ENCODE measurements around the gene TEX2.
"Not testable (repeated sequence)": the region's sequence is repeated elsewhere in the genome, so short reads cannot be mapped to it uniquely, and the experiment has no call there.

TEX2 gene

GRCh38 chr17:64198331-64199090, 64.5 kb downstream of the TEX2 start:
- no peaks in the 10 kb centered on the region for H3K27me3 Mint-ChIP-seq (ENCODE audit: low read depth)
- H3K4me3 Mint-ChIP-seq, result no peak overlapping the region
- no peaks in the 10 kb centered on the region for H3K9me3 Mint-ChIP-seq
- peaks cover 5% of the 10 kb centered on the region for H3K36me3 Mint-ChIP-seq (ENCODE audit: low read depth)
- H3K4me1 Mint-ChIP-seq (ENCODE audit: low read depth), result peaks cover 14% of the 10 kb centered on the region
- H3K27ac Mint-ChIP-seq, result no peak overlapping the region

GRCh38 chr17:64196601-64197000, 66.5 kb downstream of the TEX2 start:
- Mint-ChIP-seq H3K9me3 (no peaks in the 10 kb centered on the region), H3K36me3 (ENCODE audit: low read depth) (peaks cover 7% of the 10 kb centered on the region), H3K27ac (no peak overlapping the region), H3K4me1 (ENCODE audit: low read depth) (peaks cover 12% of the 10 kb centered on the region), H3K27me3 (ENCODE audit: low read depth) (no peaks in the 10 kb centered on the region), H3K4me3 (no peak overlapping the region)

DNA sequence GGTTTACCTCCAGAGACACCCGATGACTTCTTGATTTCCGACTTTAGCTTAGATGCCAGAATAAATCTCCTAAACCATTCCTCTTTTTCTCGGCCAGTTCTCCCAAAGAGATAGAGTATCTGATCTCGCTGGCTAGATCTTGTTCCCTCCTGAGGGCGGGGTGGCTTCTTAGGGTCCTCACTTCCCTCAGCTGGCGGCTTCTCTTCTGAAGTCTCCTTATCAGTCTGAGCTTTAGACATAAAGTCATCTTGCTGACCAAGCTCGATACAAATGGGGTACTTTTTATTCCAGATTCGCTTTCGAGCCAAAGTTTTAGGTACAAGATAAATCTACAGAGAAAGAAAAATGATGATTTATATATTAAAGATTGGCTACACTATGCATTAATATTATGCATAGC, 69.5 kb downstream of the TEX2 start:
- H3K27ac Mint-ChIP-seq, result no peak overlapping the region
- H3K4me1 Mint-ChIP-seq (ENCODE audit: low read depth), result peaks cover 5% of the 10 kb centered on the region
- H3K4me3 Mint-ChIP-seq, result no peak overlapping the region
- H3K36me3 Mint-ChIP-seq (ENCODE audit: low read depth), result peaks cover 7% of the 10 kb centered on the region
- no peaks in the 10 kb centered on the region for H3K9me3 Mint-ChIP-seq
- H3K27me3 Mint-ChIP-seq (ENCODE audit: low read depth), result no peaks in the 10 kb centered on the region

DNA sequence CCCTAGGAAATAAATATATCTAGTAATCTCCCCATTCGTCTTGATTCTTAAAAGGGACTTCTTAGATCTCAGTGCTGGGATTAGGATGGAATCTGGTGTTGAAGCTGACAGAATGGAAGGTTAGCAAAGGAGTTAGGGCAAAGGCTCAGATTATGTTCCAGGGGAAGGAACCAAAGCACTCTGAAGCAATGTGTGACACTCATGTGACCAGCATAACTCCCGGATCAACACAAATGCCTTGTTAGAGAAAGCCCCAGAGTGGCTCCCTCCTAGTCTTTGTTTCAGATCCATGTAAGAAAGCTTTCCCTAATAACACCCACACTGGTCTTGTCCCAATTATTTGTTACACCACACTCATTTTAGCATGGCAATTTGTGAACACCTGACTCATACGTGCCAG, 70.5 kb downstream of the TEX2 start:
- Mint-ChIP-seq H3K4me1 (ENCODE audit: low read depth) (peaks cover 5% of the 10 kb centered on the region), H3K4me3 (no peak overlapping the region), H3K27ac (no peak overlapping the region), H3K27me3 (ENCODE audit: low read depth) (no peaks in the 10 kb centered on the region), H3K36me3 (ENCODE audit: low read depth) (peaks cover 6% of the 10 kb centered on the region), H3K9me3 (no peaks in the 10 kb centered on the region)

GRCh38 chr17:64190472-64190871, 72.6 kb downstream of the TEX2 start:
- H3K9me3 Mint-ChIP-seq, result no peaks in the 10 kb centered on the region
- peaks cover 6% of the 10 kb centered on the region for H3K36me3 Mint-ChIP-seq (ENCODE audit: low read depth)
- no peaks in the 10 kb centered on the region for H3K27me3 Mint-ChIP-seq (ENCODE audit: low read depth)
- H3K4me1 Mint-ChIP-seq (ENCODE audit: low read depth), result no peaks in the 10 kb centered on the region
- no peak overlapping the region for H3K27ac Mint-ChIP-seq
- no peak overlapping the region for H3K4me3 Mint-ChIP-seq

DNA sequence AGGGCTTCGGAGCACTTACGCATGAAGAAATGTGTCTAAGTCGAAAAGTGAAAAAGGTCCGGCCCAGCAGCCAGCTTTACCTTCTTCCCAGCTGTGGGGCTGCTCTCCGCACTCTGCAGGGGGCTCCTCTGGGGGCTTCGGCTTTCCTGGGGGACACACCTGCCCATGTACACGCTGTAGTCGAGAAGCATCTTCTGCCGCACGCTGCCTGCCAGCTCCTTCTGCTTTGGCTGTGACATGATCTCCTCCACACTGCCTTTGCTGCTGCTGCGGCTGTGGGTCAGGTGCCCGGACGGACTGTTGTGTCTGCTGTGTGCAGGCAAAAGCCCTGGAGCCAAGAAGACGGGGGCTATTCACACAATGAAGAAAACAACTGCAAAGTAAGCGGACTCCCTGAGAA, 75.0 kb downstream of the TEX2 start:
- H3K27ac Mint-ChIP-seq, result no peak overlapping the region
- H3K9me3 Mint-ChIP-seq, result no peaks in the 10 kb centered on the region

DNA sequence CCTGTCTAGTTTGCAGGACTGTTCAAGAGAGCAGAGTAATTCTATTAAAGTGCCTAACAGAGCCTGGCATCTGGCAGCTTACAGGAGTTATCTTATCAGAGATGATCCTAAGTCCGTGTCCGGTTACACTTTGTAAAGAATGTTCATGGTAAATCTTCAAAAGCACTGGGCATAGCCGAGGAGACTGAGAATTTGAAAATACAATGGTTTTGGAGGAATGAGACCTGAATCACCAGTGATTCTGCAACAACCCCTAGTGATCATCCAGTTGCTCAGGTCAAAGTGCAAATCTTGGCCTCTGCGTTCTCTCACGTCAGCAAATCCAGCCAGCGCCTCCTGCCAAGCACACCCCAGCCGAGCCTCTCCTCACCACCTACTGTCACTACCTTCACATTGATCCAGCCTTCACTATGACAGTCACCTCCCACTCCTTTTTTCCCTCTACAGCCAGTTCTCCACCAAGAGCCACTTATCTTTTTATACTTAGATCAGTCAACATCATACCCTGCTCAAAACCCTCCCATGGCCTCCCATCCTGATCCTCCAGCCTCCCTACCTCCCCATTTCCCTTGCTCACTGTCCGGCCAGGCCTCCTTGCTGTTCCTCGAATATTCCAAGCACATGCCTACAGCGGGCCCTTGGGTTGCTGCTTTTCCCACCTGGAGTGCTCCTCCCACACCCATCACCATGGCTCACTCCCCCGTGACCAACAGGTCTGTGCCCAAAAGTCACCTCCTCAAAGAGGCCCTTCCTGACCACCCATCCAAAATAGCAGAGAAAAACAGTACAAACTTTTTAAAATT, 75.8 kb downstream of the TEX2 start:
- Mint-ChIP-seq H3K36me3 (ENCODE audit: low read depth) (peaks cover 3% of the 10 kb centered on the region), H3K4me1 (ENCODE audit: low read depth) (peaks cover 9% of the 10 kb centered on the region), H3K27me3 (ENCODE audit: low read depth) (no peaks in the 10 kb centered on the region), H3K9me3 (no peaks in the 10 kb centered on the region), H3K4me3 (no peak overlapping the region), H3K27ac (no peak overlapping the region)

More for the DNA sequence above, 75.0 kb downstream of the TEX2 start:
- H3K4me1 Mint-ChIP-seq (ENCODE audit: low read depth), result peaks cover 9% of the 10 kb centered on the region
- H3K4me3 Mint-ChIP-seq, result no peak overlapping the region
- H3K27me3 Mint-ChIP-seq (ENCODE audit: low read depth), result no peaks in the 10 kb centered on the region
- H3K36me3 Mint-ChIP-seq (ENCODE audit: low read depth), result peaks cover 3% of the 10 kb centered on the region

DNA sequence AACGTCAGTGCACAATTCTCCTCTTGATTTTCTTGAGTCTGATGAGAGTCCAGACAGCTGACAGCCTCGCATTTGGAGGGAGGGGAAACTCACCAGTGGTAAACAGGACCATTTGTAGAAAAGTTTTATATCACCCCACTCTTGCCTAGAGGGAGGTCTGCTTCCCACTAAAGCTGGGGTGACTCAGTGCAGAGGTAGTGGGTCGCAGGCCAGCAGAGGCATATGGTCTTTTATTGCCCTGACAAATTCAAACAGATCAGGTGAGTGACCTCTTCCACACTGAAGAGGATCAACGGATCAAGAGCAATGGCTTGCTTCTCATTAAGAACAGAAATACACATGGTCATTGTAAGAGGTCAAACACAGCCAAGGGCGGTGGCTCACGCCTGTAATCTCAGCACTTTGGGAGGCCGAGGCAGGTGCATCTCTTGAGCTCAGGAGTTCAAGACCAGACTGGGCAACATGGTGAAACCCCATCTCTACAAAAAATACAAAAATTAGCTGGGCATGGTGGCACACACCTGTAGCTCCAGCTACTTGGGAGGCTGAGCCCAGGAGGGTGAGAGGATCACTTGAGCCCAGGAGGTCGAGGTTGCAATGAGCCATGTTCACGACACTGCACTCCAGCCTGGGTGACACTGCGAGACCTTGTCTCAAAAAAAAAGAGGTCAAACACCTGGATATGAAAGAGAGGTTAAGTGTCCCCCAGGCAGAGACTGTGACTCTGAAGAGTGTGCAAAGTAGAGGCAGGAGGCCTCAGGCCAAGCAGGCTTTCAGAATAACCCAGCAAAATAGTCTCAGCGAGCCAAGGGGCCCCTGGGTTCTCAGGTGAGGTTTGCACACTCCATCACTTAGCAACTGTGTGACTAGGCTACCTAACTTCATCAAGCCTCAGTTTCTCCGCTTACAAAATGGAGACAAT, 76.6 kb downstream of the TEX2 start:
- Mint-ChIP-seq H3K27ac (no peak overlapping the region), H3K4me1 (ENCODE audit: low read depth) (peaks cover 9% of the 10 kb centered on the region), H3K27me3 (ENCODE audit: low read depth) (no peaks in the 10 kb centered on the region), H3K36me3 (ENCODE audit: low read depth) (peaks cover 3% of the 10 kb centered on the region), H3K4me3 (no peak overlapping the region), H3K9me3 (no peaks in the 10 kb centered on the region)

GRCh38 chr17:64185557-64185956, 77.5 kb downstream of the TEX2 start:
- not testable (repeated sequence) for H3K9me3 Mint-ChIP-seq; H3K4me1 Mint-ChIP-seq (ENCODE audit: low read depth)

GRCh38 chr17:64185101-64185500, 78.0 kb downstream of the TEX2 start:
- H3K27me3 Mint-ChIP-seq (ENCODE audit: low read depth), result no peaks in the 10 kb centered on the region
- peaks cover 9% of the 10 kb centered on the region for H3K4me1 Mint-ChIP-seq (ENCODE audit: low read depth)
- H3K27ac Mint-ChIP-seq, result no peak overlapping the region
- no peak overlapping the region for H3K4me3 Mint-ChIP-seq
- H3K36me3 Mint-ChIP-seq (ENCODE audit: low read depth), result peaks cover 3% of the 10 kb centered on the region
- no peaks in the 10 kb centered on the region for H3K9me3 Mint-ChIP-seq

More at GRCh38 chr17:64185557-64185956, 77.5 kb downstream of the TEX2 start:
- not testable (repeated sequence) for H3K27me3 Mint-ChIP-seq (ENCODE audit: low read depth); H3K36me3 Mint-ChIP-seq (ENCODE audit: low read depth); H3K4me3 Mint-ChIP-seq; H3K27ac Mint-ChIP-seq

- H3K4me3 Mint-ChIP-seq, result no peak overlapping the region
- H3K9me3 Mint-ChIP-seq, result no peaks in the 10 kb centered on the region
- H3K27me3 Mint-ChIP-seq (ENCODE audit: low read depth), result no peaks in the 10 kb centered on the region
- H3K4me1 Mint-ChIP-seq (ENCODE audit: low read depth), result peaks cover 9% of the 10 kb centered on the region
- peaks cover 3% of the 10 kb centered on the region for H3K36me3 Mint-ChIP-seq (ENCODE audit: low read depth)
- no peak overlapping the region for H3K27ac Mint-ChIP-seq
Measured at GRCh38 chr17:64183815-64184214, 79.2 kb downstream of the TEX2 start.

DNA sequence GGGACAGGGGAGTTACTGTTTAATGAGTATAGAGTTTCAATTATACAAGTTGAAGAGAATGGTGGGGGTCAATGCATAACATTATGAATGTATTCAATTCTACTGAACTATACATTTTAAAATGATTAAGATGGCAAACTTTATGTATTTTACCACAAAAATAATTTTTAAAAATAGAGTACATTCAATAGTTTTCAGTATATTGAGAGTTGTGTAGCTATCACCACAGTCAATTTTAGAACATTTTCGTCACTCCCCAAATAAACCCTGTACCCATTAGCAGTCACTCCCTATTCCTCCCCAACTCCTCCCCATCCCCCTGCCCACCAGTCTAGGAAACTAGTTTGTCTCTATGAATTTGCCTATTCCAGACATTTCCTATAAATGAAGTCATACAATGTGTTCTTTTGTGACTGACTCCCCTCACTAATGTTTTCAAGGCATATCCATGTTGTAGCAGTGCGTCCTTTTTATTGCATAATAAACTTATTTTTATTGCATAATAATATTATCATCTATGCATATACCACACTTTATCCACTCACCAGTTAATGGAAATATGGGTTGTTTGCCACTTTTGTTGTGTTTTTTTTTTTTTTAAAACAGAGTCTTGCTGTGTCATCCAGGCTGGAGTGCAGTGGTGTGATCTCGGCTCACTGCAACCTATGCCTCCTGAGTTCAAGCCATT, 80.6 kb downstream of the TEX2 start:
- Mint-ChIP-seq H3K36me3 (ENCODE audit: low read depth) (peaks cover 3% of the 10 kb centered on the region), H3K4me3 (no peak overlapping the region), H3K9me3 (no peaks in the 10 kb centered on the region), H3K27ac (no peak overlapping the region), H3K27me3 (ENCODE audit: low read depth) (no peaks in the 10 kb centered on the region), H3K4me1 (ENCODE audit: low read depth) (peaks cover 9% of the 10 kb centered on the region)

- Mint-ChIP-seq H3K36me3 (ENCODE audit: low read depth) (no peaks in the 10 kb centered on the region), H3K27ac (no peak overlapping the region), H3K27me3 (ENCODE audit: low read depth) (no peaks in the 10 kb centered on the region), H3K9me3 (no peaks in the 10 kb centered on the region), H3K4me3 (no peak overlapping the region), H3K4me1 (ENCODE audit: low read depth) (peaks cover 9% of the 10 kb centered on the region)
Measured at GRCh38 chr17:64180089-64181073, 82.7 kb downstream of the TEX2 start.

Data from T-helper 1 cell treated with Interleukin-12 subunit alpha and Interleukin-12 subunit beta and Interleukin-4 antibody, amounts not matched to agents 30 μg/mL and 1 μg/mL, for 36 hours (primary cell).